HG02571 (cell line): ENCODE data around the gene TH.

Source experiments
- ATAC-seq: cut with Tn5 transposase; IDR thresholded peaks from one replicate; pipeline ENCODE4 v1.9.1; 2021; ENCODE audit warnings: mild to moderate bottlenecking, moderate library complexity; ENCODE audit not compliant: unreplicated experiment

The TH gene

DNA sequence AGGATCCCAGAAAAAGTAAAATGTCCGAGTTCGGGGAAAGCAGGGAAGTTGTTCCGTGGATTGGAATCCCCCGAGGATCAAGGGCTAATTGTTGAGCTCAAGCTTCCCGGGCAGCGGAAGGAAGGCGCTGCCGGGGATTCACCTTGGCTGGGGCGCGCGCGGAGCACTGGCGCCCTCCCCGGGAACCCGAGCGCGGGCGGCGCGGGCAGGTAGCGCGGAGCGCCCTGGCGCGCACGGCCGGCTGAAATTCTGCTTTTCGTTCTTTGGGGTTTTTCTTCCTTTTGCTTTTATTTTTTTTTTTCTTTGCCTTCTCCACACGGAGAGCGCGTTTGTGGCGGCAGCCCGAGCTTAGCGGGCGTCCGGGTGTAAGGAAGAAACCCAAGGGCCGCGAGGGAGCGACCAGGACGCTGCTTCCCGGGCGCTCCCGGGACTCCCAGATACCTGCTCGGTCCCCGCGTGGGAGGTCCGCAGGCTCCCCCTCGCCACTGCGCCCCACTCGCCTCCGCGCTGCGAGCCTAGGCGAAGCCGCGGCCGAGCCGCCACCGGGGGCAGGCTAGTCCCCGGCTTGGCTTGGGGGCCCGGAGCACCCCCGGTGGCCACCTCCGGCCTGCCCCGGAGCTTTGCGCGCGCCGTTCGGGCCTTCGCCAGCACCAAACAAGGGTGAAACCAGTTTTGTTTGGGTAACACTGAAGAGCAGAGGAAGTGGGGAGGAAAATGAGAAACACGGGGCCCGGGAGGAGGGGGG, 27.6 kb downstream of the TH start:
- ATAC-seq: no peak

- no peak for ATAC-seq
These were observed 28.2 kb downstream of the TH start for GRCh38 chr11:2143477-2143798.

DNA sequence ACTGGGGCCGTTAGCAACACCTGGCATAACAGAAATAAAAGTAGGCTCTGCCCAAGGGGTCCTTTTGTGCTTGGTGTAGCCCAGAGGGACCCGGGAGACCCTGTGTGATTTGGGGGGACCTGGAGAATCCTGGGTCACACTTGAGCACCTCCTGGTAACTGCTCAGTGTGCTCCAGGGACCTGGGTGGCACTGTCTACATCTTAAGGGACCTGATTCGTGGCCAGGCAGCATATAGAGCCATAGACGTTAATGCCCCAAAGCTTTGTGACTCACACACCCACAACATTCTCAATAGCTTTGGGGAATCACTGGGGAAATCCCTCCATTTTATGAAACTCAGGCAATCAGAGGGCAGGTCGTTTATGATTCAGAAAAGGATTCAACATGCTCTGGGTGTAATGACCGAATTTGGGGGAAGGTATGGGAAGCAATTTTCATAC, 28.8 kb downstream of the TH start:
- no peak for ATAC-seq

DNA sequence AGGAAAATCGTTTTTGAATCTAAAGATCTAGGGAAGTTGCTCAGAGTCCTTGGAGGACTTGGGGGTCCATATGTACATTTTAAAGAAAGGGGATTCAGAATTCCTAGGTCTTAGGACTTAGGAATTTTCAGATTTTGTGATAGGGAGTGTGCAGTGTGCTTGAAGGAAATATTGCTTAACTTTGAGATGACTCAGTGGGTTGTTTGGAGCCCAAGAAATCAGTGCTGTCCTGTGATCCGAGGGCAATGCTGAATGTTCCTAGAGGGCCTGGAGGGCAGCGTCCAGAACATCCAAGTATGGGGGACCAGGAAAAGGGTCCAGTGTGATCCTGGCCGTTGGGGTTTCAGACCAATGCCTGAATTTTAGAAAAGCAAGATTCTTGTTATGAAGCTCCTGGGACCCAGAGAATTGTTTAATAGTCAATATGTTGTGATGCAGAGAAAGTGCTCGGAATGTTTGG, 29.3 kb downstream of the TH start:
- no peak for ATAC-seq

GRCh38 chr11:2140411-2141400, 30.9 kb downstream of the TH start:
- no peak for ATAC-seq

DNA sequence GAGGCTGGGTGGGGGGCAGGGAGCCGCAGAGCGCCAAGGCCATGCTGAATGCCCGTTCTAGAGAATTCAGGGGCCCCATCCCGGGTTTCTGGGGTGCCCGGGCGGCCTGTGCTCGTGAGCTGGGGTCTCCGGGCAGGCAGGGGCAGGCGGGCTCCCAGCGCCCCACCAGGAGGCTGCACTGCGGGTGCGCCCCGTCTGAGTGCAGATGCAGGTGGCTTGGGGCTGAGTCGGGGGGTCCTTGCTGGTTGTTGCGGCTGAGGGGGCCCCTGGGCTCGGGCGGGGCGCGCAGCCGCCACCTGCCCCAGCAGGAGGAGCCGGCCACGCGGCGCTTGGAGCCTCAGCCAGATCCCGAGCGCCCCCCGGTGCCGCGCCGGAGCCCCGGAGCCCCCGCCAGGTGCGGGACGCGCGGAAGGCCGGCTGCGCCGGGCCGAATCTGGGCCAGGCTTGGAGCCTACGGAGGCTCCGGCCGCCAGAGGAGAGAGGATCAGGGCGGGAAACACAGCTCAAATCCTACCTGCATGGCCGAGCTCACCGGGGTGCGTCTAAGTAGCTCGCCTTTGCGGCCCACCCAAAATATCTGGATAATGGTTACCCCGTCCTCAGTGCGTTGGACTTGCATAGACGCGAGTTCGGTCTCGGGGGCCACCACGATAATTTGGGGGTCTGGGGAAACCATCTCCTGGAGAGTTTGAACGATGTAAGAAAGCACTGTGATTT, 31.8 kb downstream of the TH start:
- no peak for ATAC-seq

- ATAC-seq: no peak
These were observed 32.5 kb downstream of the TH start, which contains the start of gene IGF2 for GRCh38 chr11:2139123-2139521. IGF2 (minus strand) TSS chr11:2139389; CDS start chr11:2135523, 3,866 bp downstream.

- ATAC-seq: no peak
These were observed 33.0 kb downstream of the TH start for GRCh38 chr11:2138431-2139122.

DNA sequence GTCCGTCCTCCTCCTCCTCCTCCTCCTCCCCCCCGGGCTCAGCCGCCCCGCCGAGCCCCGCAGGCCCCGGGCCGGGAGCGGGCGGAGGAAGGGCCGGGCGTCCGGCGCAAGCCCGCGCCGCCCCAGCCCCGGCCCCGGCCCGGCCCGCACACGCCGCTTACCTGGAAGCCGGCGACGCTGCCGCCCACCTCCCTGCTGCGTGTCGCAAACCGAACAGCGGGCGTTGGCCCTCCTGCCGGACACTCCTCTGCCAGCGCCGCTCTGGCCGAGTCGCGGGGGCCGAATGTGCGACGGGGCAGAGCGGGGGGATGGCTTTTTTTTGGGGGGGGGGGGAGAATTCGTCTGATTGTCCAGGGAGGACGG, 33.6 kb downstream of the TH start:
- no peak for ATAC-seq

- ATAC-seq: no peak
These were observed 34.2 kb downstream of the TH start for GRCh38 chr11:2137202-2138067.

DNA sequence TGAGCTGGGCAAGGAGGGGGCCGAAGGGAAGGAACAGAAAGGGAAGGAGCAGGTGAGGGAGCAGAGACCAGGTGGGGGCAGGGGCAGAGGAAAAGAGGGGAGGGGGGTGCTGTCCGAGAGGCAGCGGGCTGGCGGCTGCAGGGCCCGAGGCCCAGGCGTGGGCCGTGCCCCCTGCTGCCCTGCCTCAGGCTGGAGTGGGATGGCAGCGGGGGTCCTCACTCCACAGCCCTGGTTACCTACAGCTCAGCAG, 34.7 kb downstream of the TH start:
- no peak for ATAC-seq

DNA sequence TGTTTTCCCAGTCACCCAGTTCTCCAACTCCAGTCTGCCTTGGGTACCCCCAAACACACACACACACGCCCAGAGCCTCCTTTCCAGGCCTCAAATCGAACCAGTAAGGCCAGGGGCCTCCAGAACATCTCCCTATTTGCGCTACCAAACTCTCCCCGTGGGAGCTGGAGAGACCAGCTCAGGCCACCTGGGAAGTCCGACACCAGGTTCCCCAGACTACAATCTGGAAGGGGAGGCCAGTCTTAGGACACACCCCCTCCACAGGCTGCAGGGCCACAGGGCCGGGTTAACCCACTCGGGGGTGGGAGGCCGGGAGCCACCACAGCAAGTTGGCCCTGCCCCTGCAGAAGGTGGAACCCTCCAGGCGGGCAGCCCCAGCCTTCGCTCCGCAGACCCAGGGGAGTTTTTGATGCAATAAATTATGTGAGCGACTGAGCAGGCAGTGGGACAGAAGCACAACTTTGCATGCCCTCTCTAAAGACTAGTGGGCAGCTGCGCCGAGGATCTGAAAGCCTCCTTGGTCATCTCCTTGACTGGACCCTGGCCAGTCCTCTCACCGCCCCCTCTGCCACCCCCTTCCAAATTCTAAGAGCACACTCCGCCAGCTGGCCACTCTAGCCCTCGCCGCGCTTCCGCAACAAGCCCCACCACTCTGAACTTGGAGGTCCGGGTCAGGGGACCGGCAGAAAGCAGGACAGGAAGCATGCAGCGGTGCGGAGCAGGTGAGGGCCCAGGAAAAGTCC, 35.2 kb downstream of the TH start:
- no peak for ATAC-seq

- ATAC-seq: no peak
These were observed 35.9 kb downstream of the TH start for GRCh38 chr11:2135648-2136201.

- ATAC-seq: no peak
These were observed 36.5 kb downstream of the TH start for GRCh38 chr11:2135018-2135569.

GRCh38 chr11:2134022-2135010, 37.3 kb downstream of the TH start:
- no peak for ATAC-seq

DNA sequence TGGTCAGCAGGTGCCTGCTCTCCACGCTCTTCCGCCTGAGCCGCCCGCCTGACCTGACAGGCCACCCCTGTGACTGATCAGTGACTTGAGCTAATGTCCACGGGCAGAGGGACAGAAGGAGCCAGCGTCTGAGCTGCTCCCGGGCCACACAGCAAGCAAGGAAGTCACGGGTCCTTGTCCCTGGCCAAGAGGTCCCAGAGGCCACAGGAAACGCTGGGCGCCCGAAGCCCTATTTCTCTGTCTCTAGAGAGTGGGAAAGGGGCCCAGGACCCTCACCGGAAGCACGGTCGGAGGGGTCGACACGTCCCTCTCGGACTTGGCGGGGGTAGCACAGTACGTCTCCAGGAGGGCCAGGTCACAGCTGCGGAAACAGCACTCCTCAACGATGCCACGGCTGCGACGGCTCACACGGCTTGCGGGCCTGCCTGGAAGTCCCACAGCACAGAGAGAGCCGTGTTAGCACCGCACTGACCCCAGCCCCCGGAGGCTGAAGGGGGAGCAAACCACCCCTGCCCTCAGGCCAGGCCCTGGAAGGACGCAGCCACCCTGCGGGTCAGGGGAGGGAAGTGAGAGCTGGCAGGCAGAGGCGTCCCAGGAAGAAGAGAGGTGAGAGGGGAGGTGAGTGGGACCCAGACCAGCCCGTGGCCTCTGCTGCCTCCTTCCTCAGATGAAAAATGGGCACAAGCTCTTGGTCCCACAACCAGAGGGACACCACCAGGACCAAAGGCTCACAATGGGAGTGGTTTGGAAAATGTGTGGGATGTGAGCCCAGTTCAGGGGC, 38.2 kb downstream of the TH start:
- ATAC-seq: no peak

- ATAC-seq: no peak
These were observed 38.8 kb downstream of the TH start for GRCh38 chr11:2132874-2133240.
